Measurements from ENCODE around the gene TBC1D8.

DNA sequence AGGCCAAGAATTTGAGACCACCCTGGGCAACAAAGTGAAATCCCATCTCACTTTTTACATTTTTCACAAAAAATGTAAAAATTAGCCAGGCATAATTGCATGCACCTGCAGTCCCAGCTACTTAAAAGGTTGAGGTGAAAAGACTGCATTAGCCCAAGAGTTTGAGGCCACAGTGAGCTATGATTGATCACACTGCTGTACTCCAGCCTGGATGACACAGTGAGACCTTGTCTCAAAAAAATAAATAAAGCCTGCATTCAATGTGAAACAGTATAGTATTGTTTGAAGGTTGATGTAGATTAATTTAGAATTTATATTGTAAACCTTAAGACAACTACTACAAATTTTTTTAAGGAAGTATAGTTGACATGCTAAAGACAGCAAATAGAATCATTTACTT is 53.5 kb downstream of the TBC1D8 start:
- TF ChIP-seq EZH2phosphoT487 (IDR thresholded peaks at IDR 0.05; ENCODE audit: borderline replicate concordance, low read length): no peak
- TF ChIP-seq, protein P1, sequence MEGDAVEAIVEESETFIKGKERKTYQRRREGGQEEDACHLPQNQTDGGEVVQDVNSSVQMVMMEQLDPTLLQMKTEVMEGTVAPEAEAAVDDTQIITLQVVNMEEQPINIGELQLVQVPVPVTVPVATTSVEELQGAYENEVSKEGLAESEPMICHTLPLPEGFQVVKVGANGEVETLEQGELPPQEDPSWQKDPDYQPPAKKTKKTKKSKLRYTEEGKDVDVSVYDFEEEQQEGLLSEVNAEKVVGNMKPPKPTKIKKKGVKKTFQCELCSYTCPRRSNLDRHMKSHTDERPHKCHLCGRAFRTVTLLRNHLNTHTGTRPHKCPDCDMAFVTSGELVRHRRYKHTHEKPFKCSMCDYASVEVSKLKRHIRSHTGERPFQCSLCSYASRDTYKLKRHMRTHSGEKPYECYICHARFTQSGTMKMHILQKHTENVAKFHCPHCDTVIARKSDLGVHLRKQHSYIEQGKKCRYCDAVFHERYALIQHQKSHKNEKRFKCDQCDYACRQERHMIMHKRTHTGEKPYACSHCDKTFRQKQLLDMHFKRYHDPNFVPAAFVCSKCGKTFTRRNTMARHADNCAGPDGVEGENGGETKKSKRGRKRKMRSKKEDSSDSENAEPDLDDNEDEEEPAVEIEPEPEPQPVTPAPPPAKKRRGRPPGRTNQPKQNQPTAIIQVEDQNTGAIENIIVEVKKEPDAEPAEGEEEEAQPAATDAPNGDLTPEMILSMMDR (IDR thresholded peaks at IDR 0.05; ENCODE audit: low read depth, low read length, poor library complexity, severe bottlenecking): no peak

Data from DOHH2 (cell line).